ENCODE results near the gene STXBP5L.
"Not testable (repeated sequence)": the region's sequence is repeated elsewhere in the genome, so short reads cannot be mapped to it uniquely, and the experiment has no call there.

Gene STXBP5L

GRCh38 chr3:121190626-121191025, 282.6 kb downstream of the STXBP5L start:
- not testable (repeated sequence) for H3K27ac ChIP-seq (ENCODE audit: insufficient read depth, low read depth, low read length, poor library complexity, severe bottlenecking); H3K27me3 ChIP-seq (ENCODE audit: control insufficient read depth, insufficient read depth, low read length, poor library complexity, severe bottlenecking); H3K9me3 ChIP-seq (ENCODE audit: control insufficient read depth, low read length); H3K4me3 ChIP-seq (ENCODE audit: insufficient read depth, low read depth, low read length); H3K4me1 ChIP-seq (ENCODE audit: control insufficient read depth, insufficient read depth, low read length); H3K36me3 ChIP-seq (ENCODE audit: control insufficient read depth, insufficient read depth, low read length)
- WGBS, 2 experiments, result 89 to 95% methylated on average over 26 of the region's 26 CpGs

DNA sequence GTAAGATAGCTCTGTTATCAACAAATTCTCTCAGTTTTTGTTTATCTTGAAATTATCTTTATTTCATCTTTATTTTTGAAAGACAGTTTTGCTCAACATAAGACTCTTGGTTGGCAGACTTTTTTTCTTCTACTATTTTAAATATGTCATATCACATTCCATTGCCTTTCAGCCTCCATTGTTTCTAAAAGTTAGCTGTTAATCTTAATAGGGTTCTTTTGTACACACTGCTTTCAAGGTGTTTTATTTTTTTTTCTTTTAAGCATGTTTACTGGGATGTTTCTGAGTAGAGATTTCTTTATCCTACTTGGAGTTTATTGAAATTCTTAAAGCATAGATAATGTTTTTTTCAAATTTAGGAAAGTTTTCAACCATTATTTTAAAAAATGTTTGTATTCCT, 294.6 kb downstream of the STXBP5L start:
- H3K27ac ChIP-seq (ENCODE audit: insufficient read depth, low read depth, low read length, poor library complexity, severe bottlenecking), result no peak overlapping the region

DNA sequence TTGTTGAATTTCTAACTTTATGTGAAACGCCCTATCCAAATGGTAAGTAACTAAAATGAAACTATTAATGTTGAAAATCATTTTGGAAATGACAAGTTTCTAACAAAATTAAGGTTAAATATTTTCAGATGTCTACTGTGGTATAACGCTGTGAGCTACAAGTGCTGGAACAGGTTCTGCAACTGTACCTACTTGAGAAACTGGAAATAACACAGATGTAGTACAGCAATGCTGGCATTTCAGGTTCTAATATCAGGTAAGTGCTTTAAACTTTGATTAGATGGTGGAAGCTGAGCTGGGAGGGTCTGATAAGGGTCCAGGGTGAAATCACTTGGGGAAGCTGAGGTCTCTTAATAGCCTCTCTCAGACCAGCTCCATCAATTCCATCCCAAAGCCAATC, 315.1 kb downstream of the STXBP5L start:
- no peaks in the 10 kb centered on the region for H3K27me3 ChIP-seq (ENCODE audit: control insufficient read depth, insufficient read depth, low read length, poor library complexity, severe bottlenecking)
- H3K4me3 ChIP-seq (ENCODE audit: insufficient read depth, low read depth, low read length), result no peak overlapping the region
- H3K9me3 ChIP-seq (ENCODE audit: control insufficient read depth, low read length), result no peaks in the 10 kb centered on the region
- H3K4me1 ChIP-seq (ENCODE audit: control insufficient read depth, insufficient read depth, low read length), result no peaks in the 10 kb centered on the region
- 95 to 96% methylated on average over 2 of the region's 2 CpGs for WGBS, 2 experiments
- no peaks in the 10 kb centered on the region for H3K36me3 ChIP-seq (ENCODE audit: control insufficient read depth, insufficient read depth, low read length)
- no peak overlapping the region for H3K27ac ChIP-seq (ENCODE audit: insufficient read depth, low read depth, low read length, poor library complexity, severe bottlenecking)

More for the DNA sequence above, 294.6 kb downstream of the STXBP5L start:
- no peaks in the 10 kb centered on the region for H3K27me3 ChIP-seq (ENCODE audit: control insufficient read depth, insufficient read depth, low read length, poor library complexity, severe bottlenecking)
- no peaks in the 10 kb centered on the region for H3K36me3 ChIP-seq (ENCODE audit: control insufficient read depth, insufficient read depth, low read length)
- H3K4me1 ChIP-seq (ENCODE audit: control insufficient read depth, insufficient read depth, low read length), result no peaks in the 10 kb centered on the region
- no peaks in the 10 kb centered on the region for H3K9me3 ChIP-seq (ENCODE audit: control insufficient read depth, low read length)
- no peak overlapping the region for H3K4me3 ChIP-seq (ENCODE audit: insufficient read depth, low read depth, low read length)

- no peak overlapping the region for H3K4me3 ChIP-seq (ENCODE audit: insufficient read depth, low read depth, low read length)
- no peaks in the 10 kb centered on the region for H3K27me3 ChIP-seq (ENCODE audit: control insufficient read depth, insufficient read depth, low read length, poor library complexity, severe bottlenecking)
- no peak overlapping the region for H3K27ac ChIP-seq (ENCODE audit: insufficient read depth, low read depth, low read length, poor library complexity, severe bottlenecking)
- no peaks in the 10 kb centered on the region for H3K36me3 ChIP-seq (ENCODE audit: control insufficient read depth, insufficient read depth, low read length)
- no peaks in the 10 kb centered on the region for H3K4me1 ChIP-seq (ENCODE audit: control insufficient read depth, insufficient read depth, low read length)
- no peaks in the 10 kb centered on the region for H3K9me3 ChIP-seq (ENCODE audit: control insufficient read depth, low read length)
- 90% methylated on average over 1 of the region's 1 CpG for WGBS, 2 experiments
Measured at GRCh38 chr3:121228971-121229370, 321.0 kb downstream of the STXBP5L start.

GRCh38 chr3:121230194-121230593, 322.2 kb downstream of the STXBP5L start:
- WGBS, 2 experiments, result 100% methylated on average over 1 of the region's 1 CpG; no CpG with 5 or more reads in 1 of the 2 experiments
- H3K27me3 ChIP-seq (ENCODE audit: control insufficient read depth, insufficient read depth, low read length, poor library complexity, severe bottlenecking); H3K4me3 ChIP-seq (ENCODE audit: insufficient read depth, low read depth, low read length); H3K27ac ChIP-seq (ENCODE audit: insufficient read depth, low read depth, low read length, poor library complexity, severe bottlenecking); H3K9me3 ChIP-seq (ENCODE audit: control insufficient read depth, low read length); H3K36me3 ChIP-seq (ENCODE audit: control insufficient read depth, insufficient read depth, low read length); H3K4me1 ChIP-seq (ENCODE audit: control insufficient read depth, insufficient read depth, low read length): not testable (repeated sequence)

DNA sequence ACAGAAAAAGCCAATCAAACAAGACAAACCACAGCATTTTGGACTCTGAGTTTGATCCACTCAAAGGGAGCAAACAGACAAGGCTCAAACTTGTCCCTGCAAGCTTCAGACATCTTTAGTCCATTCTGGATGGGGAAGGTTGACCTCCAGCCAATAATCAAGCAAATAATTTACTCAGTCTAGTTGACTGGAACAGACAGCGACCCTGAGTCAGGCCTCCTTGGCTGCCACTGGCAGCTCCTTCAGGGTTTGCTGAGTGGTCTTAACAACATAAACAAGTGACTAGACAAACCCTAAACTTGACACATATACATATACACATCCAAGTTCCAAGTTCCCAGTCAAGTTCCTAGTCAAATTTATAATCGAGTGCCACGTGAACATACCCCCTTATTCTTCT, 323.9 kb downstream of the STXBP5L start:
- H3K9me3 ChIP-seq (ENCODE audit: control insufficient read depth, low read length), result no peaks in the 10 kb centered on the region
- no peaks in the 10 kb centered on the region for H3K36me3 ChIP-seq (ENCODE audit: control insufficient read depth, insufficient read depth, low read length)
- H3K27ac ChIP-seq (ENCODE audit: insufficient read depth, low read depth, low read length, poor library complexity, severe bottlenecking), result no peak overlapping the region
- H3K4me1 ChIP-seq (ENCODE audit: control insufficient read depth, insufficient read depth, low read length), result no peaks in the 10 kb centered on the region
- H3K4me3 ChIP-seq (ENCODE audit: insufficient read depth, low read depth, low read length), result no peak overlapping the region
- WGBS, 2 experiments, result 80 to 92% methylated on average over 3 of the region's 3 CpGs
- H3K27me3 ChIP-seq (ENCODE audit: control insufficient read depth, insufficient read depth, low read length, poor library complexity, severe bottlenecking), result no peaks in the 10 kb centered on the region

DNA sequence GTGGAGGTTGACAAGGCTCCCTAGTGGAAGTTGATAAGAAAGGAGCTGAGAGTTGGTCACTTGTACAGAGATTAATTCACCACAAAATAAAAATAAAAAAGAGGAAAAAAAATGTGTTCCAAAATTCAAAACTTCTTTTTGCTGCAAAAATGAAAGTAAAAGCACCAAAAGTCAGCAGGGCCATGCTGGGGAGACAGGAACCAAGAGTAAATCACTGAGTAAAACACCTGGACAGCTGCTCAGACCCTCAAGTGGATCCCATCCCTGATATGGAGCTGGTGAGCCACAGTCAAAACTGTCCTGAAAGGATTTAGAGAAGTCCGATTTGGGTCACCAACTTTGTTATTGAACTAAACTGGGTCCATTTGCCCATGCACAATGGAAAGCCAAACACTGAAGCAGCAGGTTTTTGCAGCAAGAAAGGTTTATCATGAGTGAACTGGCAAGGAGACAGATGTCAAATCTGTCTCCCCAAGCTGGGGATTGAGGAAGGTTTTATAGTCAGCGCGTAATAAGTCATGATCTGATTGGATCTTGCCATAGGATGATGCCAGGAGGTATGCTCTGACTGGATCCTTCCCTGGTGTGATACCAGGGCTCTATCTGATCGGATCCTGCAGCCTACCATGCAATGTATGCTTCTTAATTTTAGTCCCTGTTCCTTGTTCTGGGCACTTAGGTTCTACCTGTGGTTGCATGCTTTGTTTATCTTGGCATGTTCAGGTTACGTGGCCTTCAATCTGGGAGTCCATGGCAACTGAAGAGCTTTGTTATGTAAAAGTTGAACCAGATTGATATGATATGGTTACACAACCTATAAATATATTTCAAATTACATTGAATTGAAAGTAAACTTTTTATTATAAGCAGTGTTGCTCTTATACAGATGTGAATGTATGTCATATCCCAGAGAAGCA, 324.6 kb downstream of the STXBP5L start:
- 95 to 97% methylated on average over 5 of the region's 5 CpGs for WGBS, 2 experiments
- H3K27ac ChIP-seq (ENCODE audit: insufficient read depth, low read depth, low read length, poor library complexity, severe bottlenecking), result no peak overlapping the region
- no peaks in the 10 kb centered on the region for H3K27me3 ChIP-seq (ENCODE audit: control insufficient read depth, insufficient read depth, low read length, poor library complexity, severe bottlenecking)
- no peak overlapping the region for H3K4me3 ChIP-seq (ENCODE audit: insufficient read depth, low read depth, low read length)
- H3K36me3 ChIP-seq (ENCODE audit: control insufficient read depth, insufficient read depth, low read length), result no peaks in the 10 kb centered on the region
- H3K4me1 ChIP-seq (ENCODE audit: control insufficient read depth, insufficient read depth, low read length), result no peaks in the 10 kb centered on the region
- no peaks in the 10 kb centered on the region for H3K9me3 ChIP-seq (ENCODE audit: control insufficient read depth, low read length)

- H3K4me1 ChIP-seq (ENCODE audit: control insufficient read depth, insufficient read depth, low read length), result no peaks in the 10 kb centered on the region
- 78 to 88% methylated on average over 1 of the region's 1 CpG for WGBS, 2 experiments
- no peak overlapping the region for H3K4me3 ChIP-seq (ENCODE audit: insufficient read depth, low read depth, low read length)
- no peaks in the 10 kb centered on the region for H3K9me3 ChIP-seq (ENCODE audit: control insufficient read depth, low read length)
- H3K27ac ChIP-seq (ENCODE audit: insufficient read depth, low read depth, low read length, poor library complexity, severe bottlenecking), result no peak overlapping the region
- H3K27me3 ChIP-seq (ENCODE audit: control insufficient read depth, insufficient read depth, low read length, poor library complexity, severe bottlenecking), result no peaks in the 10 kb centered on the region
- no peaks in the 10 kb centered on the region for H3K36me3 ChIP-seq (ENCODE audit: control insufficient read depth, insufficient read depth, low read length)
Measured at GRCh38 chr3:121243208-121243607, 335.2 kb downstream of the STXBP5L start.

DNA sequence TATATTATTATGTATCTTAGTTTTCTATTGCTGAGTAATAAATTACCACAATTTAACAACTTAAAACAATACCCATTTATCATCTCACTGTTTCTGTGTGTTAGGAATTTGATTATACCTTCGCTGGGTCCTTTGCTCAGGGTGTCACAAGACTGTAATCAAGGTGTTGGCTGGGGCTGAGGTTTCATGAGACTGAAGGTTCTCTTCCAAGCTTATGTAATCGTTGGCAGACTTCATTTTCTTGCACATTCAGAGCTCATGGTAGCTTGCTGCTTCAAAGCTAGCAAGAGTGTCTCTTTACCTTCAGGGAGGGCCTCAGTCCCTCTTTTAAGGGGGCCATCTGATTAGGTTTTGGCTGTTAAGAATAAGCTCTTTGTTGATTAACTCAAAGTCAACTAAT, 344.7 kb downstream of the STXBP5L start:
- Histone ChIP-seq H3K4me3 (ENCODE audit: insufficient read depth, low read depth, low read length) (no peak overlapping the region), H3K27me3 (ENCODE audit: control insufficient read depth, insufficient read depth, low read length, poor library complexity, severe bottlenecking) (no peaks in the 10 kb centered on the region), H3K9me3 (ENCODE audit: control insufficient read depth, low read length) (no peaks in the 10 kb centered on the region), H3K36me3 (ENCODE audit: control insufficient read depth, insufficient read depth, low read length) (no peaks in the 10 kb centered on the region), H3K4me1 (ENCODE audit: control insufficient read depth, insufficient read depth, low read length) (no peaks in the 10 kb centered on the region), H3K27ac (ENCODE audit: insufficient read depth, low read depth, low read length, poor library complexity, severe bottlenecking) (no peak overlapping the region)
- 91% methylated on average over 2 of the region's 2 CpGs for WGBS, 2 experiments

DNA sequence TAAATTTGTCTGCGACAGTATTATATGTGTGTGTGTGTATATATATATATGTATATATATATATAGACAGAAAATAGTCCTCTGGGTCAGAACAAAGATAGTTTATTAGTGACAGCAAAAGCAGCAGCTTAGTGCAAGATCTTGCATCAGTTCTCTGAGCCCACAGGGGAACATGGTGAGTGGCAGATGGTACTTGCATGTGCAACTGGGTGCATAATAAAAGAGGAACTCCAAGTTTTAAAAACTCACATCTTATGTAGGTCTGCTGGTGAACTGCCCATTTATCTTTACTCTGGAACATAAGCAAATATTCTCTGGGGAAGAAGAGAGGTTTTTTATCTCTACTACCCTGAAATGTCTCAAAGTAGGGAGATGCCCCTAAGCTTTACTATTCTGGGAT, 361.4 kb downstream of the STXBP5L start:
- Histone ChIP-seq H3K27ac (ENCODE audit: insufficient read depth, low read depth, low read length, poor library complexity, severe bottlenecking) (no peak overlapping the region), H3K36me3 (ENCODE audit: control insufficient read depth, insufficient read depth, low read length) (no peaks in the 10 kb centered on the region), H3K27me3 (ENCODE audit: control insufficient read depth, insufficient read depth, low read length, poor library complexity, severe bottlenecking) (no peaks in the 10 kb centered on the region), H3K9me3 (ENCODE audit: control insufficient read depth, low read length) (no peaks in the 10 kb centered on the region), H3K4me3 (ENCODE audit: insufficient read depth, low read depth, low read length) (no peak overlapping the region), H3K4me1 (ENCODE audit: control insufficient read depth, insufficient read depth, low read length) (no peaks in the 10 kb centered on the region)
- no CpG with 5 or more reads among the region's 1 CpG for WGBS, 2 experiments

Data from ectodermal cell (in vitro differentiated cells).